H1 (cell line): ENCODE measurements around the gene RBM6. TPM values are rescaled to one million over a fixed set of nuclear protein-coding genes. Genes with fewer than 3 reads are reported as not detected.

Source experiments
- CTCF ChIA-PET: fragments of 300-600 bp; sonication (Branson Sonifier 250); formaldehyde crosslinking; loops from one replicate; lab custom pipeline; 2021; ENCODE audit not compliant: partially characterized antibody; lab: Charles Lee
- POLR2A ChIA-PET: fragments of 300-600 bp; sonication (Branson Sonifier 250); formaldehyde crosslinking; loops from one replicate; lab custom pipeline; 2021; ENCODE audit warnings: inconsistent platforms; ENCODE audit not compliant: partially characterized antibody; lab: Charles Lee
- DNase-seq, 2 experiments: peaks; one replicate each; pipeline versions ENCODE4 v3.0.0 to v3.0.0-alpha.2; 2010 to 2022; ENCODE audit warnings: low spot score in 2 of 2, low read depth in 1 of 2, mixed read lengths in 1 of 2
- FAIRE-seq: peaks from 2 replicates; lab custom pipeline; 2011; peaks lifted over from hg19 to GRCh38; lab: Jason Lieb, UNC
- H2AFZ ChIP-seq: 2 replicates; pipeline ENCODE4 v1.8.1; 2012; ENCODE audit warnings: low read length, inconsistent platforms
- H2AK5ac ChIP-seq: 2 replicates; pipeline ENCODE4 v1.6.1; 2013; ENCODE audit warnings: low read depth, low read length
- H2BK120ac ChIP-seq: replicated peaks from 2 replicates; pipeline ENCODE3; 2013; ENCODE audit warnings: low read depth, low read length, inconsistent platforms
- H2BK12ac ChIP-seq: 2 replicates; pipeline ENCODE4 v1.6.1; 2013; ENCODE audit warnings: low read depth, low read length
- H2BK15ac ChIP-seq: 2 replicates; pipeline ENCODE4 v1.6.1; 2013; ENCODE audit warnings: low read length
- H2BK20ac ChIP-seq: 2 replicates; pipeline ENCODE4 v1.6.1; 2013; ENCODE audit warnings: low read length
- H2BK5ac ChIP-seq: 2 replicates; pipeline ENCODE4 v1.6.1; 2013; ENCODE audit warnings: low read depth, low read length
- H3K14ac ChIP-seq: 2 replicates; pipeline ENCODE4 v1.6.1; 2013; ENCODE audit warnings: inconsistent platforms; ENCODE audit not compliant: insufficient read length
- H3K18ac ChIP-seq: 2 replicates; pipeline ENCODE4 v1.6.1; 2013; ENCODE audit warnings: low read length; ENCODE audit errors: extremely low read depth
- H3K23ac ChIP-seq: 2 replicates; pipeline ENCODE4 v1.6.1; 2013; ENCODE audit warnings: inconsistent platforms; ENCODE audit not compliant: insufficient read length
- H3K23me2 ChIP-seq: 2 replicates; pipeline ENCODE4 v1.6.1; 2013; ENCODE audit warnings: low read depth, low read length
- H3K27ac ChIP-seq: 2 replicates; pipeline ENCODE4 v1.6.1; 2011; ENCODE audit warnings: low read depth, low read length, inconsistent platforms
- H3K27me3 ChIP-seq, 4 experiments: replicated peaks in 1 of 4; 1 replicate in 1 of 4; 2 replicates in 3 of 4; pipeline versions ENCODE4 v1.6.1 to v1.8.1; 2011 to 2013; ENCODE audit warnings: low read length in 3 of 4, mild to moderate bottlenecking in 3 of 4, inconsistent platforms in 2 of 4, mixed read lengths in 2 of 4, moderate library complexity in 1 of 4; ENCODE audit not compliant: control insufficient read depth in 3 of 4, insufficient read depth in 3 of 4; ENCODE audit errors: extremely low read depth in 1 of 4
- H3K36me3 ChIP-seq, 4 experiments: 2 replicates each; pipeline versions ENCODE4 v1.6.1 to v1.8.1; 2011 to 2013; ENCODE audit warnings: mild to moderate bottlenecking in 4 of 4, low read length in 3 of 4, moderate library complexity in 2 of 4, control low read depth in 1 of 4, inconsistent platforms in 1 of 4; ENCODE audit not compliant: insufficient read depth in 4 of 4, control insufficient read depth in 2 of 4
- H3K4ac ChIP-seq: replicated peaks from 2 replicates; pipeline ENCODE3; 2013; ENCODE audit warnings: low read length, low read depth, mixed read lengths, inconsistent platforms; ENCODE audit not compliant: insufficient read length
- H3K4me1 ChIP-seq, 4 experiments: replicated peaks in 1 of 4; 1 replicate in 1 of 4; 2 replicates in 3 of 4; pipeline versions ENCODE4 v1.6.1 to v1.8.1; 2011 to 2013; ENCODE audit warnings: low read length in 3 of 4, inconsistent platforms in 2 of 4, mixed read lengths in 1 of 4; ENCODE audit not compliant: insufficient read depth in 4 of 4, control insufficient read depth in 3 of 4
- H3K4me2 ChIP-seq, 2 experiments: 2 replicates each; pipeline versions ENCODE4 v1.6.1 to v1.8.1; 2011 to 2013; ENCODE audit warnings: low read depth in 2 of 2, low read length in 2 of 2, control low read depth in 1 of 2, inconsistent platforms in 1 of 2, mild to moderate bottlenecking in 1 of 2; ENCODE audit not compliant: insufficient read depth in 1 of 2
- H3K4me3 ChIP-seq, 4 experiments: fragments of 200-600, 300-600 bp in 1 of 4; sonication (generic), shearing (Covaris generic), sonication (Bioruptor Twin) in 1 of 4; 2 replicates each; pipeline versions ENCODE4 v1.5.1 to v1.8.1; 2011 to 2016; ENCODE audit warnings: low read length in 4 of 4, low read depth in 3 of 4, control low read depth in 2 of 4, inconsistent platforms in 2 of 4, mild to moderate bottlenecking in 2 of 4, mixed read lengths in 1 of 4, moderate library complexity in 1 of 4; ENCODE audit not compliant: insufficient read depth in 2 of 4; ENCODE audit errors: extremely low read depth in 1 of 4
- H3K56ac ChIP-seq: replicated peaks from 2 replicates; pipeline ENCODE3; 2013; ENCODE audit warnings: low read depth, mild to moderate bottlenecking, mixed read lengths, low read length, inconsistent platforms; ENCODE audit not compliant: insufficient read length
- H3K79me1 ChIP-seq: 2 replicates; pipeline ENCODE4 v1.6.1; 2013; ENCODE audit warnings: low read depth, low read length, control low read depth
- H3K79me2 ChIP-seq, 2 experiments: 2 replicates each; pipeline versions ENCODE4 v1.6.1 to v1.8.1; 2012 to 2013; ENCODE audit warnings: low read length in 2 of 2, mild to moderate bottlenecking in 2 of 2, inconsistent platforms in 1 of 2; ENCODE audit not compliant: insufficient read depth in 2 of 2, control insufficient read depth in 1 of 2
- H3K9ac ChIP-seq, 4 experiments: replicated peaks in 1 of 4; 1 replicate in 1 of 4; 2 replicates in 3 of 4; pipeline versions ENCODE4 v1.6.1 to v1.8.1; 2011 to 2013; ENCODE audit warnings: low read depth in 3 of 4, low read length in 3 of 4, control low read depth in 2 of 4, mild to moderate bottlenecking in 2 of 4, moderate library complexity in 2 of 4, inconsistent platforms in 1 of 4; ENCODE audit errors: extremely low read depth in 1 of 4
- H3K9me3 ChIP-seq, 2 experiments: 2 replicates each; pipeline versions ENCODE4 v1.6.1 to v1.8.1; 2012 to 2013; ENCODE audit warnings: mild to moderate bottlenecking in 2 of 2, moderate library complexity in 2 of 2, control low read depth in 1 of 2, inconsistent platforms in 1 of 2, low read depth in 1 of 2, low read length in 1 of 2, mixed read lengths in 1 of 2; ENCODE audit not compliant: insufficient read depth in 2 of 2
- H4K20me1 ChIP-seq, 2 experiments: replicated peaks in 1 of 2; 2 replicates each; pipeline versions ENCODE3 to v1.8.1; 2011 to 2013; ENCODE audit warnings: inconsistent platforms in 2 of 2, low read length in 2 of 2, mild to moderate bottlenecking in 1 of 2; ENCODE audit not compliant: insufficient read depth in 2 of 2, control insufficient read depth in 1 of 2
- H4K5ac ChIP-seq: 2 replicates; pipeline ENCODE4 v1.6.1; 2013; ENCODE audit warnings: low read length, low read depth, mixed read lengths, inconsistent platforms; ENCODE audit not compliant: insufficient read length
- H4K8ac ChIP-seq: 2 replicates; pipeline ENCODE4 v1.8.0; 2013; ENCODE audit warnings: mild to moderate bottlenecking, moderate library complexity, low read length, inconsistent platforms; ENCODE audit not compliant: insufficient read depth; ENCODE audit errors: extremely low read depth
- H4K91ac ChIP-seq: replicated peaks from 2 replicates; pipeline ENCODE3; 2013; ENCODE audit warnings: low read length, mixed read lengths, inconsistent platforms; ENCODE audit not compliant: insufficient read length
- CEBPB ChIP-seq: IDR thresholded peaks from 2 replicates; pipeline ENCODE4 v1.6.1; 2012; ENCODE audit warnings: low read depth, low read length
- CTBP2 ChIP-seq: IDR thresholded peaks from 2 replicates; pipeline ENCODE4 v1.7.0; 2011; ENCODE audit warnings: borderline replicate concordance, mild to moderate bottlenecking, moderate library complexity, mixed read lengths, low read length; ENCODE audit not compliant: insufficient read depth, insufficient read length
- FOSL1 ChIP-seq: IDR thresholded peaks from 2 replicates; pipeline ENCODE4 v1.6.1; 2011; ENCODE audit warnings: mild to moderate bottlenecking, low read depth, low read length, moderate library complexity; ENCODE audit not compliant: insufficient read depth
- GTF2F1 ChIP-seq: IDR thresholded peaks from 2 replicates; pipeline ENCODE4 v1.6.1; 2012; ENCODE audit warnings: low read depth, low read length, improper control_type of control experiment, borderline replicate concordance
- HDAC6 ChIP-seq: IDR thresholded peaks from one replicate; pipeline ENCODE4 v1.7.1; 2012; ENCODE audit warnings: low read depth, mild to moderate bottlenecking, inconsistent platforms, low read length, moderate library complexity
- POU5F1 ChIP-seq: IDR thresholded peaks from 2 replicates; pipeline ENCODE4 v1.6.1; 2011; ENCODE audit warnings: low read depth, mild to moderate bottlenecking, low read length, moderate library complexity
- RFX5 ChIP-seq: IDR thresholded peaks from 2 replicates; pipeline ENCODE4 v1.6.1; 2011; ENCODE audit warnings: low read depth, low read length, improper control_type of control experiment, borderline replicate concordance
- RNF2 ChIP-seq: fragments of 200-900, 300-1000 bp; sonication (generic); IDR thresholded peaks from 2 replicates; pipeline ENCODE4 v1.7.1; 2016; ENCODE audit warnings: borderline replicate concordance, low read depth, mild to moderate bottlenecking, antibody characterized with exemption, low read length; ENCODE audit not compliant: poor library complexity, severe bottlenecking; ENCODE audit errors: missing control alignments
- RXRA ChIP-seq: IDR thresholded peaks from 2 replicates; pipeline ENCODE4 v1.6.1; 2011; ENCODE audit warnings: low read depth, mild to moderate bottlenecking, low read length, moderate library complexity; ENCODE audit not compliant: insufficient read depth
- SIX5 ChIP-seq: IDR thresholded peaks from 2 replicates; pipeline ENCODE4 v1.6.1; 2011; ENCODE audit warnings: mild to moderate bottlenecking, low read depth, low read length
- WGBS, 2 experiments: shearing (Covaris generic) in 1 of 2; methylation state at CpG; one replicate each; pipeline versions ENCODE4 v1.1.6 to v1.1.7; 2013 to 2015; ENCODE audit warnings: low lambda C conversion rate in 2 of 2, mixed read lengths in 2 of 2, inconsistent platforms in 1 of 2, low coverage in 1 of 2, missing lambda C conversion rate in 1 of 2; ENCODE audit not compliant: insufficient replicate concordance in 2 of 2, insufficient coverage in 1 of 2, insufficient read length in 1 of 2; ENCODE audit errors: extremely low coverage in 1 of 2, missing lambda C conversion rate in 1 of 2; 5-methylcytosine and 5-hydroxymethylcytosine counted together
- polyA plus RNA-seq, 7 experiments: library from polyadenylated mRNA; depleted of rRNA in 3 of 7; stranded (reverse) in 5 of 7; unstranded in 2 of 7; fragments of >200 nt in 5 of 7; fragments of 200-250 nt in 2 of 7; gene quantifications; 1 replicate in 5 of 7; 2 replicates in 1 of 7; 4 replicates in 1 of 7; pipeline versions ENCODE4 v1.2.1 to v1.2.3, GENCODE V29; 2011 to 2013; ENCODE audit warnings: missing spikeins in 2 of 7, mixed read lengths in 2 of 7
- total RNA-seq: library from RNA; stranded (reverse); fragmentation: NEBNext Ultra II Directional; extraction: Animal tissue kit (Norgen Biotek cat#: 25700); gene quantifications from 2 replicates; pipeline ENCODE4 v1.2.1, GENCODE V29; 2021

Gene RBM6
- total and polyA plus RNA-seq, 2 of the 8 experiments (the other 6 are each of a cell fraction or from before 2014, with no cell fraction given) = 30.6 to 80.1 TPM

DNA sequence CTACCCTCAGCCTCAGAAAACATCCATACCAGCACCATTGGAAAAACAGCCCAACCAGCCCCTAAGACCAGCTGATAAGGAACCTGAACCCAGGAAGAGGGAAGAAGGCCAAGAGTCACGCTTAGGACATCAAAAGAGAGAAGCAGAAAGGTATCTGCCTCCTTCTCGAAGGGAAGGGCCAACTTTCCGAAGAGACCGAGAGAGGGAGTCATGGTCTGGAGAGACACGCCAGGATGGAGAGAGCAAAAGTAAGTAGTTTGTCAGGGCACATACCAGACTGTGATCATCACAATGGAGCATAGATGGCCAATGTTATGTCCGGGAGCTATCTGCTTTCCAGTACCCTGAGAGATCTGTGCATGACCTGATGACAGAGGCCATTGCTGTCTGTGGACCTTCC is 117.8 kb downstream of the RBM6 start:
- Histone ChIP-seq H3K4me2 (no peak overlapping the region), H3K18ac (no peak overlapping the region), H3K9me3 (no peaks in the 10 kb centered on the region), H3K27ac (no peak overlapping the region), H3K56ac (no peak overlapping the region), H3K79me1 (no peaks in the 10 kb centered on the region), H4K20me1 (peaks cover 0 to 2% of the 10 kb centered on the region in 2 experiments), H3K14ac (no peak overlapping the region), H3K36me3 (peaks cover 19 to 56% (median 38%) of the 10 kb centered on the region in 4 experiments), H4K5ac (no peak overlapping the region), H3K79me2 (no peaks in the 10 kb centered on the region), H3K23ac (no peak overlapping the region), H2BK20ac (no peak overlapping the region), H2AFZ (no peak overlapping the region), H3K23me2 (no peaks in the 10 kb centered on the region), H3K9ac (no peak overlapping the region), H2BK120ac (no peak overlapping the region), H2BK5ac (no peak overlapping the region), H4K91ac (no peak overlapping the region), H3K4ac (no peak overlapping the region), H2BK12ac (no peak overlapping the region), H2AK5ac (no peak overlapping the region), H2BK15ac (no peak overlapping the region), H3K4me1 (no peaks in the 10 kb centered on the region), H3K4me3 (no peak overlapping the region), H3K27me3 (no peaks in the 10 kb centered on the region), H4K8ac (no peak overlapping the region)
- FAIRE-seq (no peak), DNase-seq (no peak)
- ChIA-PET POLR2A (no interaction called here), CTCF (no interaction called here)
- 94% methylated on average over 6 of the region's 6 CpGs; no CpG with 5 or more reads in 1 of the 2 experiments for WGBS, 2 experiments
- TF ChIP-seq CTBP2 = no peak
- TF ChIP-seq SIX5 = no peak
- TF ChIP-seq CEBPB = no peak
- TF ChIP-seq RFX5 = no peak
- TF ChIP-seq FOSL1 = no peak
- TF ChIP-seq RNF2 = no peak
- TF ChIP-seq HDAC6 = no peak
- TF ChIP-seq RXRA = no peak
- no peak for TF ChIP-seq GTF2F1
- no peak for TF ChIP-seq POU5F1
- TF ChIP-seq, all 59 proteins: peak for 0
